Kidney (tissue), 14 donors: ENCODE results near the gene TECTA. TPM values are rescaled to one million over a fixed set of nuclear protein-coding genes. Genes with fewer than 3 reads are reported as not detected.

ENCODE experiments used
- DNase-seq, 5 donors: peaks; one replicate each; pipeline ENCODE4 v3.0.0-alpha.2; 2013 to 2020
- FAIRE-seq: peaks from 2 replicates; lab custom pipeline; 2012; peaks lifted over from hg19 to GRCh38; lab: Jason Lieb, UNC
- H3K27ac ChIP-seq, 2 donors: one replicate each; pipeline ENCODE4 v1.7.0; 2013; ENCODE audit warnings: low read depth in 2 of 2, low read length in 2 of 2, inconsistent platforms in 1 of 2
- H3K27me3 ChIP-seq: one replicate; pipeline ENCODE4 v1.7.1; 2013; ENCODE audit warnings: low read length, inconsistent platforms; ENCODE audit not compliant: control insufficient read depth, insufficient read depth
- H3K36me3 ChIP-seq, 3 donors: one replicate each; pipeline versions ENCODE4 v1.7.0 to v1.7.1; 2013; ENCODE audit warnings: low read length in 3 of 3, control low read depth in 1 of 3, inconsistent platforms in 1 of 3; ENCODE audit not compliant: insufficient read depth in 3 of 3, control insufficient read depth in 2 of 3
- H3K4me1 ChIP-seq, 3 donors: one replicate each; pipeline versions ENCODE4 v1.7.0 to v1.7.1; 2013; ENCODE audit warnings: low read length in 3 of 3, inconsistent platforms in 1 of 3, low read depth in 1 of 3; ENCODE audit not compliant: control insufficient read depth in 2 of 3, insufficient read depth in 2 of 3
- H3K4me3 ChIP-seq, 3 donors: one replicate each; pipeline versions ENCODE4 v1.7.0 to v1.8.1; 2013; ENCODE audit warnings: low read length in 3 of 3, control low read depth in 1 of 3, inconsistent platforms in 1 of 3
- H3K9ac ChIP-seq, 3 donors: one replicate each; pipeline versions ENCODE4 v1.7.0 to v1.7.1; 2013; ENCODE audit warnings: low read length in 3 of 3, control low read depth in 1 of 3, inconsistent platforms in 1 of 3
- H3K9me3 ChIP-seq, 3 donors: one replicate each; pipeline versions ENCODE4 v1.7.0 to v1.7.1; 2013; ENCODE audit warnings: low read length in 3 of 3, control low read depth in 1 of 3, inconsistent platforms in 1 of 3; ENCODE audit not compliant: control insufficient read depth in 2 of 3, insufficient read depth in 1 of 3
- intact Hi-C: fragments of 100-400 bp; cut with DNase I; formaldehyde crosslinking; loops from one replicate; pipeline ENCODE4 v1.11.1; 2022
- polyA plus RNA-seq: library from polyadenylated mRNA; stranded (reverse); fragments of 350-450 nt; fragmentation: Illumina TruSeq; extraction: RNeasy Lipid Tissue Mini Kit (QIAGEN cat#74804); gene quantifications from one replicate; pipeline ENCODE4 v1.2.3, GENCODE V29; 2014; ENCODE audit warnings: low read depth, low replicate concordance; ENCODE audit not compliant: insufficient read depth
- total RNA-seq: library from RNA; stranded (reverse); fragmentation: NEBNext Ultra II Directional; extraction: Animal tissue kit (Norgen Biotek cat#: 25700); gene quantifications from one replicate; pipeline ENCODE4 v1.2.1, GENCODE V29; 2021
- TF ChIP-seq, protein P1 (sequence below): IDR thresholded peaks from 3 replicates; pipeline ENCODE4 v1.5.1; 2012; ENCODE audit warnings: mild to moderate bottlenecking, moderate library complexity, borderline replicate concordance; ENCODE audit not compliant: insufficient read depth; ENCODE audit errors: extremely low read depth
- donor health status: control.
- donor health status: control.
- donor health status: control.
- donor health status: control.
- donor health status: control.
- donor health status: DM: yes; HTN: yes; CAD: no.
- donor health status: Normal renal cell carcinoma (clear cell type).

TECTA gene
- total and polyA plus RNA-seq, 2 donors from 2014 or later, result 0.54 to 1.2 TPM

DNA sequence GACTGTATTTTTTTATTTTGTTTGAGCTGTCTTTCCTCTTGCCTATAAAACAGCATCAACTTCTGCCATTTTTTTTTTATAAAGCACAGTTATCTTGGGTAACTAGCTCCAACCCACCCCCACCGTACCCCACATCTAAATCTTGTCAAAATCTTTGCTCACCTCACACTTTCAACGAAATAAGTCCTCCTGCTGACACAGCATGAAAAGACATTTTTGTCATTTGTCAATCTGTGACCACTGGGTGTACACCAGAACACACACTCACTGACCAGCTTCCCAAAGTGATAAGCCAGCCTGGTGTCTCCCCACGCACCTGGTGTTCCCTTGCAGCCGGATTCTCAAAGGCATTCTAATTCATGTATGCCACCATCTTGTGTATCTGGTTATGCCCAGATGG, 1.7 kb upstream of the TECTA start:
- Histone ChIP-seq H3K4me3 (no peak overlapping the region), H3K4me1 (no peaks in the 10 kb centered on the region), H3K27ac (no peak overlapping the region), H3K9me3 (no peaks in the 10 kb centered on the region), H3K36me3 (no peaks in the 10 kb centered on the region), H3K9ac (no peak overlapping the region), H3K27me3 (no peaks in the 10 kb centered on the region)
- FAIRE-seq (no peak), DNase-seq (no peak)
- TF ChIP-seq, protein P1, sequence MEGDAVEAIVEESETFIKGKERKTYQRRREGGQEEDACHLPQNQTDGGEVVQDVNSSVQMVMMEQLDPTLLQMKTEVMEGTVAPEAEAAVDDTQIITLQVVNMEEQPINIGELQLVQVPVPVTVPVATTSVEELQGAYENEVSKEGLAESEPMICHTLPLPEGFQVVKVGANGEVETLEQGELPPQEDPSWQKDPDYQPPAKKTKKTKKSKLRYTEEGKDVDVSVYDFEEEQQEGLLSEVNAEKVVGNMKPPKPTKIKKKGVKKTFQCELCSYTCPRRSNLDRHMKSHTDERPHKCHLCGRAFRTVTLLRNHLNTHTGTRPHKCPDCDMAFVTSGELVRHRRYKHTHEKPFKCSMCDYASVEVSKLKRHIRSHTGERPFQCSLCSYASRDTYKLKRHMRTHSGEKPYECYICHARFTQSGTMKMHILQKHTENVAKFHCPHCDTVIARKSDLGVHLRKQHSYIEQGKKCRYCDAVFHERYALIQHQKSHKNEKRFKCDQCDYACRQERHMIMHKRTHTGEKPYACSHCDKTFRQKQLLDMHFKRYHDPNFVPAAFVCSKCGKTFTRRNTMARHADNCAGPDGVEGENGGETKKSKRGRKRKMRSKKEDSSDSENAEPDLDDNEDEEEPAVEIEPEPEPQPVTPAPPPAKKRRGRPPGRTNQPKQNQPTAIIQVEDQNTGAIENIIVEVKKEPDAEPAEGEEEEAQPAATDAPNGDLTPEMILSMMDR, result no peak
- intact Hi-C loops, result no loop called here

DNA sequence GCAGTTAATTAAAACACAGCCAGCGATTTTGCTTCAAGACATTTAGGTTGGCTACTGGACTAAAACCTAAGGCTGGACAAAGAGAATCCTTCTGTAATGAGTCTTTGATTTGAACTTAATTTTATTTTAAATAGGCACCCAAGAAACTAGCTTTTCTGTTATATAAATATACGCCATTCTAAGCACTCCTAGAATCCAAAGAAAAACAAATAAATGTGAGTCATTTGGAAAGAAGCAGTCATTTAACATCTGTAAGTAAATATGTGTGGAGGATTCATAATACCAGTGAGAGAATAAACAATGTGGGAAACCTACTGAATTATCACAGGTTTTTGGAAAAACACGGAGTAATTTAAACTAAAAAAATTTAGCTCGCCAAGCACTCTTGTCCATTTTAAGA, 1.2 kb upstream of the TECTA start:
- Histone ChIP-seq H3K9ac (no peak overlapping the region), H3K27ac (no peak overlapping the region), H3K9me3 (no peaks in the 10 kb centered on the region), H3K36me3 (no peaks in the 10 kb centered on the region), H3K4me1 (no peaks in the 10 kb centered on the region), H3K4me3 (no peak overlapping the region), H3K27me3 (no peaks in the 10 kb centered on the region)
- intact Hi-C loops, result no loop called here
- TF ChIP-seq, protein P1, result no peak
- DNase-seq (no peak), FAIRE-seq (no peak)

DNA sequence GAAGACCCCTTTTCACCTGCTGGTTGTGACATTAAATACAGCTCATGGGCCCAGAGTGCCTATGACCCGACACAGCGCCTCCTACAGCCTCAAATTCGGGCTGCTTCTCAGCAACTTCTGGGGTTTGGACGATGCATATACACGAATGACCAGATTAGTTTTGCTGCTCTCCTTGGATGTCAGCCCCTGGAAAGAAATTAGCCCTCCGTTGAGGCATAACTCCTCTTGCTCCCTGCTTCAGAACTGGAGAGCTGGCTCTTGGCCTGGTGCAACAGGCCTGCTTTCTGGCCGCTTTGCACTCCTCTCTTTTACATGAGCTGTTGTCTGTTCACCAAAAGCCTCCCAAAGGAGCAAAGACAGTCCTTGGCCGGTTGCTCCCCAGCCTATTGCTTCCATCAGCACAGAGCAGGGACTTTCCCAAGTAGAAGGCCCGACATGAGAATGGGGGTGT, 3.3 kb downstream of the TECTA start:
- TF ChIP-seq, protein P1, result no peak
- intact Hi-C loops, result no loop called here
- DNase-seq, result no peak
- FAIRE-seq, result no peak
- no peak overlapping the region for H3K9ac ChIP-seq
- no peaks in the 10 kb centered on the region for H3K27me3 ChIP-seq
- H3K4me1 ChIP-seq, result peaks cover 0 to 3% (median 3%) of the 10 kb centered on the region in 3 donors
- no peak overlapping the region for H3K4me3 ChIP-seq
- H3K27ac ChIP-seq, result no peak overlapping the region
- no peaks in the 10 kb centered on the region for H3K9me3 ChIP-seq
- H3K36me3 ChIP-seq, result no peaks in the 10 kb centered on the region

DNA sequence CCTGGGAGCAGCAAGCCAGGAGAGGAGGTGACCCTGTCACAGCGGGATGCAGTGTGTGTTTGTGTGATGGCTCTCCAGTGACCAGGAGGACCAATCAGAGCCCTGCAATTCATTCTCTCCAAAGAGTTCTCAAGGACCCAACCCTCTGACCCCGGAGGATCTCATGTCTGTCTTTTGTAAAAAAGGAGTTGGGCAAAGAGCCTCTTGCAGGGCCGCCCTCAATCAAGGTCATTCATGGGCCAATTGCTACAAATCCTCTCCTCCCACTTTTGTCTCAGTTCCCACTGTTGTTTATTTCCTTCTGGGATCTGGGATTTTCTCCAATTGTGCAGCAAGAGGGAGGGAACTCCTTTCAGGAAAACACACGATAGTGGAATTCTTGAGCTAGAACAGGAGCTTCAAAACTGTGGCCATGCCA, 4.0 kb downstream of the TECTA start:
- H3K9me3 ChIP-seq, result no peaks in the 10 kb centered on the region
- H3K9ac ChIP-seq, result no peak overlapping the region
- DNase-seq, result peak in 3 of 5 donors; percentile 30 to 79 (median 42)
- peaks cover 0 to 3% (median 3%) of the 10 kb centered on the region in 3 donors for H3K4me1 ChIP-seq
- no peak overlapping the region for H3K27ac ChIP-seq
- no peak for FAIRE-seq
- TF ChIP-seq, protein P1, result no peak
- H3K27me3 ChIP-seq, result no peaks in the 10 kb centered on the region
- no peaks in the 10 kb centered on the region for H3K36me3 ChIP-seq
- intact Hi-C loops, result no loop called here
- H3K4me3 ChIP-seq, result no peak overlapping the region
